Measurements from ENCODE around the gene IL11RA. TPM values are rescaled to one million over a fixed set of nuclear protein-coding genes. Genes with fewer than 3 reads are reported as not detected.

Gene IL11RA
- total and polyA plus RNA-seq, 7 donors, result 1.4 to 110 (median 67.3) TPM

GRCh38 chr9:34607331-34607730 lies 44.7 kb upstream of the IL11RA start:
- TF ChIP-seq CTCF (IDR thresholded peaks at IDR 0.05), result no peak
- TF ChIP-seq POLR2A (IDR thresholded peaks at IDR 0.05), result no peak
- no peak for TF ChIP-seq POLR2AphosphoS5 (IDR thresholded peaks at IDR 0.05)
- TF ChIP-seq EP300 (IDR thresholded peaks at IDR 0.05), result no peak
- Histone ChIP-seq H3K4me3 (no peak overlapping the region), H3K4me1 (peaks cover 0 to 17% (median 13%) of the 10 kb centered on the region in 4 donors), H3K27me3 (no peaks in the 10 kb centered on the region), H3K9me3 (no peaks in the 10 kb centered on the region), H3K27ac (no peak overlapping the region), H3K36me3 (no peaks in the 10 kb centered on the region)
- 35 to 69% methylated on average over 2 of the region's 2 CpGs for WGBS, 2 donors
- no peak for DNase-seq
- intact Hi-C loops (cut with DNase I), result no loop called here

GRCh38 chr9:34610434-34611206 lies 41.4 kb upstream of the IL11RA start:
- Histone ChIP-seq H3K36me3 (peaks cover 5 to 22% (median 13%) of the 10 kb centered on the region in 4 donors), H3K4me3 (peak overlapping the region in 1 of 4 donors; percentile 65), H3K27ac (peak overlapping the region in 1 of 4 donors; percentile 78), H3K4me1 (peaks cover 0 to 26% (median 21%) of the 10 kb centered on the region in 4 donors), H3K27me3 (no peaks in the 10 kb centered on the region), H3K9me3 (no peaks in the 10 kb centered on the region)
- TF ChIP-seq POLR2AphosphoS5 (IDR thresholded peaks at IDR 0.05) (no peak), CTCF (IDR thresholded peaks at IDR 0.05) (no peak), POLR2A (IDR thresholded peaks at IDR 0.05) (no peak), EP300 (IDR thresholded peaks at IDR 0.05) (no peak)
- DNase-seq, result no peak
- intact Hi-C loops (cut with DNase I), result no loop called here
- 96 to 97% methylated on average over 20 of the region's 20 CpGs for WGBS, 2 donors

- H3K27me3 ChIP-seq, result no peaks in the 10 kb centered on the region
- no peaks in the 10 kb centered on the region for H3K9me3 ChIP-seq
- peak; percentile 73 for DNase-seq
These were observed 40.7 kb upstream of the IL11RA start for GRCh38 chr9:34611251-34611810.

More at GRCh38 chr9:34611251-34611810, 40.7 kb upstream of the IL11RA start:
- WGBS, 2 donors, result 38 to 64% methylated on average over 10 of the region's 10 CpGs
- peaks cover 0 to 26% (median 21%) of the 10 kb centered on the region in 4 donors for H3K4me1 ChIP-seq
- H3K36me3 ChIP-seq, result peaks cover 5 to 29% (median 16%) of the 10 kb centered on the region in 4 donors
- H3K27ac ChIP-seq, result peak overlapping the region; percentile 78 to 84 (median 82)
- TF ChIP-seq POLR2A (IDR thresholded peaks at IDR 0.05) (no peak), POLR2AphosphoS5 (IDR thresholded peaks at IDR 0.05) (no peak), EP300 (IDR thresholded peaks at IDR 0.05) (no peak), CTCF (IDR thresholded peaks at IDR 0.05) (no peak)
- intact Hi-C loops (cut with DNase I), result no loop called here
- peak overlapping the region; percentile 61 to 70 (median 65) for H3K4me3 ChIP-seq

All from sigmoid colon (tissue), 7 donors.